Measurements from ENCODE around the gene TSHZ2. TPM values are rescaled to one million over a fixed set of nuclear protein-coding genes. Genes with fewer than 3 reads are reported as not detected.

The TSHZ2 gene
- total RNA-seq, 2 experiments from 2014 or later: 0.13 TPM; not detected in 1

- DNase-seq: no peak
- ATAC-seq: no peak
- Mint-ChIP-seq H3K4me1 (ENCODE audit: low read depth) (no peaks in the 10 kb centered on the region), H3K9me3 (ENCODE audit: insufficient read depth) (no peaks in the 10 kb centered on the region), H3K27me3 (ENCODE audit: low read depth) (peaks cover 11% of the 10 kb centered on the region), H3K27ac (no peak overlapping the region), H3K4me3 (no peak overlapping the region), H3K36me3 (ENCODE audit: low read depth) (no peaks in the 10 kb centered on the region)
- ChIA-PET POLR2A (no interaction called here), CTCF (no interaction called here)
Measured at GRCh38 chr20:53180928-53181362, 208.8 kb downstream of the TSHZ2 start.

DNA sequence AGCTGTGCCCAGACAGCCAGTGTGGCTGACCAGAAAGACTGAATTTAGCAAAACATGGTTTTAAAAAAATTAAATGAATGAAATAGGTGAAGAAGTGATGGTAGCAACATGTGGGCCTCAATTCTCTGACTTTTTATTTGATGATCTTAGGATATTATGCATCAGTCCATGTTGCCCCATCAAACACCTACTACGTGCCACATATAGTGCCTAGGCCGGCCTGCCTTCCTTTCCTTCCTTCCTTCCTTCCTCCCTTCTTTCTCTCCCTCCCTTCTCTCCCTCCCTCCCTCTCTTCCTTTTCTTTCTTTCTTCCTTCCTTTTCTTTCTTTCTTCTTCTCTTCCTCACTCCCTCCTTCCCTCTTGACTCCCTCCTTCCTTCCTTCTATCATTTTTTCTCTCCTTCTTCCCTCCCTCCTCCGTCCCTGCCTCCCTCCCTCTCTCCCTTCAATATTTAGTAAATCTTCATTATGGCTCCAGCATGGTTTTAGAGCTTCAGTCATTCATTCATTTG lies 209.8 kb downstream of the TSHZ2 start:
- ATAC-seq: no peak
- Mint-ChIP-seq H3K27me3 (ENCODE audit: low read depth) (peaks cover 12% of the 10 kb centered on the region), H3K9me3 (ENCODE audit: insufficient read depth) (no peaks in the 10 kb centered on the region), H3K36me3 (ENCODE audit: low read depth) (no peaks in the 10 kb centered on the region), H3K4me1 (ENCODE audit: low read depth) (no peaks in the 10 kb centered on the region), H3K4me3 (no peak overlapping the region), H3K27ac (no peak overlapping the region)
- ChIA-PET POLR2A (no interaction called here), CTCF (no interaction called here)
- no peak for DNase-seq

- ChIA-PET CTCF (no interaction called here), POLR2A (no interaction called here)
- no peaks in the 10 kb centered on the region for H3K9me3 Mint-ChIP-seq (ENCODE audit: insufficient read depth)
- peaks cover 9% of the 10 kb centered on the region for H3K27me3 Mint-ChIP-seq (ENCODE audit: low read depth)
- DNase-seq: no peak
- no peak for ATAC-seq
- H3K36me3 Mint-ChIP-seq (ENCODE audit: low read depth): no peaks in the 10 kb centered on the region
- H3K4me3 Mint-ChIP-seq: no peak overlapping the region
- H3K27ac Mint-ChIP-seq: no peak overlapping the region
- H3K4me1 Mint-ChIP-seq (ENCODE audit: low read depth): peaks cover 8% of the 10 kb centered on the region
Measured at GRCh38 chr20:53183181-53183580, 211.0 kb downstream of the TSHZ2 start.

DNA sequence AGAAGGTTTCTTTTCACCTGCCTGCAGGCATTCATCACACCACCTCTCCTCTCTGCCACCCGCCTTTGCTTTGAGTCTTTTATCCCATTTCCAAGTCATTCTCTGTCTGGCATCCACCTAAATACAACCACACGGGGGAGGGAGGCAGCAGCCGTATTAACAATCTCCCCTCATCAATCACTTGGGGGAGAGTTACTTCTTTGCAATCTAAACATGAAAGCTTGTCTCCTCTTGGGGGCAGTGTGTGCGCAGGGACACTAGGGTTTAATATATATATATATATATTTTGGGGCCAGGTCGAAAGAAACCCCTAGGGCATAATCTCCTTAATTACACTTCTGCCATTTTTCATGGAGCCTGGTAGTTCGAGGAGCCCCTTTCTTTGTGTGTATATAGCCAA lies 214.5 kb downstream of the TSHZ2 start:
- CTCF ChIA-PET: interaction anchor here (0.6 to 1.0 kb wide), 2 partner anchors 22 to 254 kb away, joined by 3 to 5 read pairs; no protein-coding TSS in a partner anchor
- POLR2A ChIA-PET: interaction anchor here (0.6 kb wide), 1 partner anchor 137 kb away, joined by 3 read pairs; no protein-coding TSS in a partner anchor
- Mint-ChIP-seq H3K4me3 (no peak overlapping the region), H3K4me1 (ENCODE audit: low read depth) (peaks cover 8% of the 10 kb centered on the region), H3K9me3 (ENCODE audit: insufficient read depth) (no peaks in the 10 kb centered on the region), H3K36me3 (ENCODE audit: low read depth) (no peaks in the 10 kb centered on the region), H3K27ac (no peak overlapping the region), H3K27me3 (ENCODE audit: low read depth) (peaks cover 4% of the 10 kb centered on the region)
- DNase-seq: no peak
- ATAC-seq: no peak

GRCh38 chr20:53187392-53188068 lies 215.4 kb downstream of the TSHZ2 start:
- H3K36me3 Mint-ChIP-seq (ENCODE audit: low read depth): no peaks in the 10 kb centered on the region
- DNase-seq (no peak), ATAC-seq (no peak)
- CTCF ChIA-PET: no interaction called here
- H3K27me3 Mint-ChIP-seq (ENCODE audit: low read depth): peaks cover 7% of the 10 kb centered on the region
- no peak overlapping the region for H3K4me3 Mint-ChIP-seq
- no peak overlapping the region for H3K27ac Mint-ChIP-seq
- H3K9me3 Mint-ChIP-seq (ENCODE audit: insufficient read depth): no peaks in the 10 kb centered on the region
- H3K4me1 Mint-ChIP-seq (ENCODE audit: low read depth): peaks cover 8% of the 10 kb centered on the region
- POLR2A ChIA-PET: no interaction called here

- DNase-seq (no peak), ATAC-seq (no peak)
- no peak overlapping the region for H3K27ac Mint-ChIP-seq
- H3K4me1 Mint-ChIP-seq (ENCODE audit: low read depth): peaks cover 8% of the 10 kb centered on the region
- peaks cover 18% of the 10 kb centered on the region for H3K27me3 Mint-ChIP-seq (ENCODE audit: low read depth)
- ChIA-PET POLR2A (no interaction called here), CTCF (no interaction called here)
- no peaks in the 10 kb centered on the region for H3K36me3 Mint-ChIP-seq (ENCODE audit: low read depth)
- H3K4me3 Mint-ChIP-seq: no peak overlapping the region
- H3K9me3 Mint-ChIP-seq (ENCODE audit: insufficient read depth): no peaks in the 10 kb centered on the region
Measured at GRCh38 chr20:53190225-53190624, 218.1 kb downstream of the TSHZ2 start.

GRCh38 chr20:53191957-53192356 lies 219.8 kb downstream of the TSHZ2 start:
- H3K9me3 Mint-ChIP-seq (ENCODE audit: insufficient read depth): no peaks in the 10 kb centered on the region
- ATAC-seq: no peak
- no peak for DNase-seq
- H3K27ac Mint-ChIP-seq: no peak overlapping the region
- POLR2A ChIA-PET: interaction anchor here (0.6 kb wide), 1 partner anchor 987 kb away, joined by 3 read pairs; no protein-coding TSS in a partner anchor
- no peak overlapping the region for H3K4me3 Mint-ChIP-seq
- peaks cover 14% of the 10 kb centered on the region for H3K27me3 Mint-ChIP-seq (ENCODE audit: low read depth)
- CTCF ChIA-PET: interaction anchor here (0.9 kb wide), 1 partner anchor 356 kb away, joined by 3 read pairs; no protein-coding TSS in a partner anchor
- H3K36me3 Mint-ChIP-seq (ENCODE audit: low read depth): no peaks in the 10 kb centered on the region
- H3K4me1 Mint-ChIP-seq (ENCODE audit: low read depth): peaks cover 8% of the 10 kb centered on the region

DNA sequence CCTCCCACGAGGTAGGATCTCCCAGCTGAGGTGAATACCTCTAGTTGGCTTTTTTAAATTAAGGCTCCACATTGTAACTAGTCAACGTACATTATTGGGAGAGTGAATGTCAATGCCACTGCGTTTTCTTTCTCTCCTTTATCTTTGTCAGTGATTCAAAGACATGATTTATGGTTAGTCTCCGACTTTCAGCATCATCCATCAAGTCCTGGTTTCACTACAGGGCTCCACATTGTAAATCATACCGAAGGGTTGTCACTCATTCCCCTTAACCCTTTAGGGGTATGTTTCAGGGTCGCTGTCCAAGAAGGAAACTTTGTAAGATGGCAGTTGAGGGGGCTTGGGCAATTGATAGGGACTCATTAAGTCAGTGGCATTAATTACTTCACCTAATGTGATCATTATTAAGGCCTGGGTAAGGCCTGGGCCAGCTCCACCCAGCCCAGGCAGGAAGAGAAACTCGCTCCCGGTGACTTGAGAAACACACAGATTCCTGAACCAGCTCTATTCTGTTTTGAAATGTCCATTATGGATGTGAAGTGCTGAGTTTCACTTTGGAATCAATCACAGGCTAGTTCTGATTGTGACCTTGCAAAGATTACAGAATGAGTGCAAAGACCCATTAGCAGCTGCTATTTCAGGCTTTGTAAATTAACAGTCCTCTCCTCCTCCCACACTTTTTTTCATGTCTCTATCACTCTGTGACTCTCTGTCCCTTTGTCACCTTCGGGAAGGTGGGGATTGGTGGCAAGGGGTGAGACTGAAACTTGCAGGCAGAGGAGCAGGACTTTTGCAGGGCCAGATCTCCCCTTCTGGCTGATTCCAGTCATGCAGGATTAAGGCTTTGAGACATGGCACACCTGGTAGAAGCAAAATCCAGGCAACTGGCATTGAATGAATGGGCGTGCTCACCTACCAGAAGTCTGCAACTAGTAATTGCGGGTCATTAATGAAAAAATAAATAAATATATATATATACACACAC lies 222.4 kb downstream of the TSHZ2 start:
- peaks cover 14% of the 10 kb centered on the region for H3K27me3 Mint-ChIP-seq (ENCODE audit: low read depth)
- no peak for ATAC-seq
- CTCF ChIA-PET: no interaction called here
- no peak overlapping the region for H3K27ac Mint-ChIP-seq
- no peak overlapping the region for H3K4me3 Mint-ChIP-seq
- H3K9me3 Mint-ChIP-seq (ENCODE audit: insufficient read depth): no peaks in the 10 kb centered on the region
- DNase-seq: no peak
- H3K4me1 Mint-ChIP-seq (ENCODE audit: low read depth): no peaks in the 10 kb centered on the region
- POLR2A ChIA-PET: no interaction called here
- no peaks in the 10 kb centered on the region for H3K36me3 Mint-ChIP-seq (ENCODE audit: low read depth)

- Mint-ChIP-seq H3K4me3 (no peak overlapping the region), H3K4me1 (ENCODE audit: low read depth) (no peaks in the 10 kb centered on the region), H3K27me3 (ENCODE audit: low read depth) (peaks cover 14% of the 10 kb centered on the region), H3K36me3 (ENCODE audit: low read depth) (no peaks in the 10 kb centered on the region), H3K27ac (no peak overlapping the region), H3K9me3 (ENCODE audit: insufficient read depth) (no peaks in the 10 kb centered on the region)
- ChIA-PET CTCF (no interaction called here), POLR2A (no interaction called here)
- DNase-seq: no peak
- no peak for ATAC-seq
Measured at GRCh38 chr20:53195876-53196610, 223.9 kb downstream of the TSHZ2 start.

- Mint-ChIP-seq H3K4me3 (no peak overlapping the region), H3K9me3 (ENCODE audit: insufficient read depth) (no peaks in the 10 kb centered on the region), H3K36me3 (ENCODE audit: low read depth) (no peaks in the 10 kb centered on the region), H3K4me1 (ENCODE audit: low read depth) (no peaks in the 10 kb centered on the region), H3K27ac (no peak overlapping the region), H3K27me3 (ENCODE audit: low read depth) (no peaks in the 10 kb centered on the region)
- ATAC-seq (no peak), DNase-seq (no peak)
- ChIA-PET CTCF (interaction anchor here (1.0 to 1.5 kb wide), 2 partner anchors 903 to 1006 kb away, joined by 3 read pairs; partner anchors contain the start of gene PFDN4), POLR2A (no interaction called here)
Measured at GRCh38 chr20:53201588-53201987, 229.4 kb downstream of the TSHZ2 start.

- H3K4me1 Mint-ChIP-seq (ENCODE audit: low read depth): peaks cover under 1% of the 10 kb centered on the region
- H3K9me3 Mint-ChIP-seq (ENCODE audit: insufficient read depth): no peaks in the 10 kb centered on the region
- ChIA-PET POLR2A (no interaction called here), CTCF (interaction anchor here (0.6 to 1.5 kb wide), 3 partner anchors 15 to 902 kb away, joined by 3 read pairs; no protein-coding TSS in a partner anchor)
- no peaks in the 10 kb centered on the region for H3K27me3 Mint-ChIP-seq (ENCODE audit: low read depth)
- ATAC-seq: no peak
- DNase-seq: no peak
- H3K36me3 Mint-ChIP-seq (ENCODE audit: low read depth): no peaks in the 10 kb centered on the region
- H3K27ac Mint-ChIP-seq: no peak overlapping the region
- H3K4me3 Mint-ChIP-seq: no peak overlapping the region
Measured at GRCh38 chr20:53202777-53203176, 230.6 kb downstream of the TSHZ2 start.

All from activated CD8-positive, alpha-beta T cell treated with anti-CD3 and anti-CD28 coated beads, Interleukin-2, amount 10 ng/mL, durations not matched to agents 7 days and 5 days (primary cell).